BLaER1 (cell line): ENCODE results near the gene PDGFC.

Experiments
- H3K27ac ChIP-seq: shearing (Covaris generic); formaldehyde crosslinking; 2 replicates; pipeline ENCODE4 v1.8.1; 2022
- H3K27me3 ChIP-seq: shearing (Covaris generic); formaldehyde crosslinking; 2 replicates; pipeline ENCODE4 v1.8.1; 2022
- H3K36me3 ChIP-seq: shearing (Covaris generic); formaldehyde crosslinking; 2 replicates; pipeline ENCODE4 v1.8.1; 2022
- H3K4me1 ChIP-seq: shearing (Covaris generic); formaldehyde crosslinking; 2 replicates; pipeline ENCODE4 v1.8.1; 2022
- H3K4me2 ChIP-seq: shearing (Covaris generic); formaldehyde crosslinking; 2 replicates; pipeline ENCODE4 v1.8.1; 2022
- H3K4me3 ChIP-seq: shearing (Covaris generic); formaldehyde crosslinking; 2 replicates; pipeline ENCODE4 v1.8.1; 2022
- H3K9ac ChIP-seq: shearing (Covaris generic); formaldehyde crosslinking; 2 replicates; pipeline ENCODE4 v1.8.1; 2022
- H3K9me3 ChIP-seq: shearing (Covaris generic); formaldehyde crosslinking; 2 replicates; pipeline ENCODE4 v1.8.1; 2022
- H4K20me1 ChIP-seq: shearing (Covaris generic); formaldehyde crosslinking; 2 replicates; pipeline ENCODE4 v1.8.1; 2022
- Cebpa-rat ChIP-seq: shearing (Covaris generic); IDR thresholded peaks from 2 replicates; pipeline ENCODE4 v1.8.1; 2022

The PDGFC gene

DNA sequence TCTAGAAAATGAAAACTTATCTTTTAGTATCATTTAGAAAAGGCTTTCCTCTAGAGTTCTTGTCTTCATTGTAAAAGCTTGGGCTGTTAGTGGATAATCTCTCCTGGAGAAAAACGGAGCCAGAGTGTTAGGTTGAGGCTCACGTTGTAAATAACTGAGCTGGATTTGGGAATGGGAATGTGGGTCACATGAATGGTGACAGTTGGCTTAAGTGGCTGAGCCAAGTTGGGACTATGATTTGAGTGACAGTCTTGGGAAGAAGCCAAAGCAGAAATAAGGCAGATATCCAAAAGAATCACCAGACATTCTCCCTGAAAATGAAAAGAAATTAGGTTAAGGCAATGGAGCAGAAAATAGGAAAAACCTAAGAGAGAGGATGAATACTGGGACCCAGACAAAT lies 33.6 kb upstream of the PDGFC start:
- no peak overlapping the region for H3K9ac ChIP-seq
- no peak overlapping the region for H3K4me2 ChIP-seq
- H3K27ac ChIP-seq: no peak overlapping the region
- no peak for TF ChIP-seq Cebpa-rat
- no peak overlapping the region for H3K4me3 ChIP-seq
- H3K4me1 ChIP-seq: no peaks in the 10 kb centered on the region
- H3K27me3 ChIP-seq: no peaks in the 10 kb centered on the region
- H3K36me3 ChIP-seq: no peaks in the 10 kb centered on the region
- no peaks in the 10 kb centered on the region for H3K9me3 ChIP-seq
- H4K20me1 ChIP-seq: no peaks in the 10 kb centered on the region

DNA sequence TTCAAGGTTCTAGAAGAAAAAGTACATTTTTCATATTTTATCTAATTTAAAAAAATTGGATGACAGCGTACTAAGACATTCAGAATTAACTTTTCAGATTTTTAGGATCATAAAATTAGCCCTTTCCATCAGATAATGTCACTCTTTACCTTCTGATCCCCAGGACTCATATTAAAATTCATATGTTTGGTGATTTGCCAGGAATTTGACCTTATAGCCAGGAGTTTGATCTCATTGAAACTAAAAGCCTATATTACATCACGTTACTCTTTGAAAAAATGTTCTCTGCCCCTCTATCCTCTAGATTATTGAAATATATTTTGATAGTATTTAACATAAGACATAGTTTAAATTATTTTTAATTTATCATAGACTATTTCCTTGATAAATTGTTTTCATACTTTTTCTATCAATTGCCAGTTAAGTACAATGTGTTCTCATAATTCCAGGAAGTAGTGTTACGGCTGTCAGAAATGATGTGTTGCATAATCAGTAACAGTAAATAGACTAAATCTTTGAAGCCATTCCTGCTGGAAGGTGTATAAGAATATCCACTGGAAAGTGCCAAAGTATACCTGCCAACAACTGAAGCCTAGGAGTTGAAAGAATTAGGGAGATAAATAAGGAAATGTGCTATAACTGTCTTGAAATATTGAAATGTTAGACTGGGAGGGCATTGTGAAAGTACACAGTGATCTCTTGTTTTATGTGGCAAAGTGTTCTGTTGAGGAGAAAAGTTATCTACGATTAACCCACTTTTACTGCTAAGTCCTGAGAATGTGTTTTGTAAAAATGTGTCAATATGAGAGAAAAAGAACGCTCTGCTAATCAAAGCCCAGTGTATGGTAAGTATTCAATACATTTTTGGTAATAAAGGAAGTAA lies 32.9 kb upstream of the PDGFC start:
- Histone ChIP-seq H3K4me1 (no peaks in the 10 kb centered on the region), H4K20me1 (no peaks in the 10 kb centered on the region), H3K27me3 (no peaks in the 10 kb centered on the region), H3K9ac (no peak overlapping the region), H3K9me3 (no peaks in the 10 kb centered on the region), H3K36me3 (no peaks in the 10 kb centered on the region), H3K27ac (no peak overlapping the region), H3K4me2 (no peak overlapping the region), H3K4me3 (no peak overlapping the region)
- no peak for TF ChIP-seq Cebpa-rat

DNA sequence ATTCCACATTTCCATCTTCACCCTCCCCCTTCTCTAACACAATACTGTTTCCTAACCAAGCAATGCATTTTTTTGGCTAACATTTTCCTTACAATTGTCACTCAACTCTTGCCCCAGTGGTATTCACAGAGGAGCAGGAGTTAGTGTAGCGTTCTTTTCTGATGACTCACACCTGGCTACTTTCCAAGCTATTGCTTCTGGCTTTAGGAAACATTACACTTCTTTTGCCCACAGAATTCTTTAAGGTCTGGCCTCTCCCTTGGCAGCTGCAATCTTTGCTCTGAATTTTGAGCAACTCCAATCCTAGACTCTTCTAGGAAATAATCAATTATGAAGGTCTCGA lies 27.5 kb upstream of the PDGFC start:
- peaks cover 8% of the 10 kb centered on the region; the same call in 1 of the 2 replicates for H3K9me3 ChIP-seq
- no peaks in the 10 kb centered on the region for H3K36me3 ChIP-seq
- TF ChIP-seq Cebpa-rat: no peak

GRCh38 chr4:156998500-156999174 lies 27.0 kb upstream of the PDGFC start:
- Histone ChIP-seq H3K9me3 (peaks cover 8% of the 10 kb centered on the region; the same call in 1 of the 2 replicates), H3K9ac (no peak overlapping the region), H3K36me3 (no peaks in the 10 kb centered on the region), H3K4me2 (no peak overlapping the region), H3K4me3 (no peak overlapping the region), H3K27me3 (no peaks in the 10 kb centered on the region), H3K27ac (no peak overlapping the region), H4K20me1 (no peaks in the 10 kb centered on the region), H3K4me1 (no peaks in the 10 kb centered on the region)
- TF ChIP-seq Cebpa-rat: no peak

More for the DNA sequence above, 27.5 kb upstream of the PDGFC start:
- no peak overlapping the region for H3K9ac ChIP-seq
- no peaks in the 10 kb centered on the region for H4K20me1 ChIP-seq
- no peaks in the 10 kb centered on the region for H3K27me3 ChIP-seq
- no peak overlapping the region for H3K4me3 ChIP-seq
- no peak overlapping the region for H3K27ac ChIP-seq
- no peak overlapping the region for H3K4me2 ChIP-seq
- no peaks in the 10 kb centered on the region for H3K4me1 ChIP-seq

DNA sequence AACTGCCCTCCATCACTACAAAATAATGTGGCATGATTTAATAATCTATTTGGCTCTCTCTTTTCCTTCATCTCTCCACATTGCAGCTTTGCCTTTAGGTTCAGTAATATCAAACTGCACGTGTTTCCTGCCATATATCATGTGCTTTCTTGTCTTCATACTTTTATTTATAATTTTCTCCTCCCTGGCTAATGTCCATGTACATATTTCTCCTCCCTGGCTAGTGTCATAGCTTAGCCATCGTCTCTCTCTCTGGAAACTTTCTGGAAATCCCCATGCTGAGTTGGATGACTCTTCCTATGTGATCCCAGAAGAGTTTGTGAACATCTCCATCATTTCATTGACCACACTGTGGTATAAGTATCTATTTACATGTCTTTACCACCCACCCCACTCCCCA lies 21.3 kb upstream of the PDGFC start:
- Histone ChIP-seq H3K36me3 (no peaks in the 10 kb centered on the region), H3K27ac (no peak overlapping the region)
- TF ChIP-seq Cebpa-rat: no peak

GRCh38 chr4:156991161-156991560 lies 19.6 kb upstream of the PDGFC start:
- no peaks in the 10 kb centered on the region for H3K27me3 ChIP-seq
- no peaks in the 10 kb centered on the region for H4K20me1 ChIP-seq
- H3K4me3 ChIP-seq: no peak overlapping the region
- no peak for TF ChIP-seq Cebpa-rat
- no peak overlapping the region for H3K27ac ChIP-seq
- no peak overlapping the region for H3K4me2 ChIP-seq
- peaks cover 4% of the 10 kb centered on the region for H3K9me3 ChIP-seq
- no peak overlapping the region for H3K9ac ChIP-seq
- H3K4me1 ChIP-seq: no peaks in the 10 kb centered on the region
- H3K36me3 ChIP-seq: no peaks in the 10 kb centered on the region

More for the DNA sequence above, 21.3 kb upstream of the PDGFC start:
- H3K4me2 ChIP-seq: no peak overlapping the region
- no peak overlapping the region for H3K9ac ChIP-seq
- peaks cover 12% of the 10 kb centered on the region for H3K9me3 ChIP-seq
- no peaks in the 10 kb centered on the region for H4K20me1 ChIP-seq
- no peak overlapping the region for H3K4me3 ChIP-seq
- H3K4me1 ChIP-seq: no peaks in the 10 kb centered on the region
- no peaks in the 10 kb centered on the region for H3K27me3 ChIP-seq

DNA sequence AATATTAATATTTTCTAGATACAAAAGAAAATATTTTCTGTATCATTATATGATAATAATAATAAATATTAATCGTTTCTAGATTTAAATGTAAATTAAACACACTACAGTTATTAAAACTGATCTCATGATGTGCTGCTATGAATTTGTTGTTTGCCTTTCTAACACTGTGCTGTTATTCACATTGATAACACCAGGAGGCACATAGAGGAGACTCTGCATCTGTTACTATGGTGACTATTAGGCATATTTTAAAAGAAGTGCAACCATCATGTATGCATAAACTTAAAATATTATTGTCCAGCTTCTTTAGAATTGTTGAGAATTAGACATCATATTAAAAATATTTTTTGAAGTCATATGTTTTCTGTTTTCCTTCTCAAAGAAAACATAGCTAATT lies 11.8 kb upstream of the PDGFC start:
- Histone ChIP-seq H3K27ac (no peak overlapping the region), H3K4me3 (no peak overlapping the region), H3K36me3 (no peaks in the 10 kb centered on the region), H3K9me3 (no peaks in the 10 kb centered on the region), H3K9ac (no peak overlapping the region), H3K4me1 (no peaks in the 10 kb centered on the region), H3K4me2 (no peak overlapping the region), H4K20me1 (no peaks in the 10 kb centered on the region), H3K27me3 (no peaks in the 10 kb centered on the region)
- TF ChIP-seq Cebpa-rat: no peak

DNA sequence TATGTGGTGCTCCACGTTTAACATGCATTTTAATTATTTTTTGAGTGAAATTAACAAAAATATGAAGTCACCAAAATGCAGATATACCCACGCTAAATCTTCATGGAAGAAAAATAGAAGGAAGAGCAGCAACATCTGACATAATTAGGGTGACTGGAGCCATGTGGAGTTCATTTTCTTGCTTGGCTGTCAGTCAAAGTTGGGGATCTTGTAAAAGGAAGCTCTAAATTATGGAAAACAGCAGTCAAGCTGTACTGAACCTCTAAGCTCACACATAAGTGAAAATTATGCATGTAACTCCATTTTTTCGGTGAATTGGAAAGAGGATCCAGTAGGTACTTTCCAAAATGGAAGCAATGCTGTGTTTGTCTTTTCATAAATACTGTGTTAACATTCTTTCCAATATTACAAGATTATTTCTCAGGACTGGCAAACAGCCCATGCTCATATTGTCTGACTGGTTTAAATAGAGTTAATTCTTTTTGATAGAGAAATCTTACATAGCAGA lies 9.7 kb upstream of the PDGFC start:
- H3K4me3 ChIP-seq: no peak overlapping the region
- H4K20me1 ChIP-seq: no peaks in the 10 kb centered on the region
- H3K27me3 ChIP-seq: no peaks in the 10 kb centered on the region
- H3K36me3 ChIP-seq: no peaks in the 10 kb centered on the region
- no peak overlapping the region for H3K9ac ChIP-seq
- no peaks in the 10 kb centered on the region for H3K4me1 ChIP-seq
- H3K9me3 ChIP-seq: no peaks in the 10 kb centered on the region
- no peak overlapping the region for H3K27ac ChIP-seq
- H3K4me2 ChIP-seq: no peak overlapping the region
- TF ChIP-seq Cebpa-rat: no peak

DNA sequence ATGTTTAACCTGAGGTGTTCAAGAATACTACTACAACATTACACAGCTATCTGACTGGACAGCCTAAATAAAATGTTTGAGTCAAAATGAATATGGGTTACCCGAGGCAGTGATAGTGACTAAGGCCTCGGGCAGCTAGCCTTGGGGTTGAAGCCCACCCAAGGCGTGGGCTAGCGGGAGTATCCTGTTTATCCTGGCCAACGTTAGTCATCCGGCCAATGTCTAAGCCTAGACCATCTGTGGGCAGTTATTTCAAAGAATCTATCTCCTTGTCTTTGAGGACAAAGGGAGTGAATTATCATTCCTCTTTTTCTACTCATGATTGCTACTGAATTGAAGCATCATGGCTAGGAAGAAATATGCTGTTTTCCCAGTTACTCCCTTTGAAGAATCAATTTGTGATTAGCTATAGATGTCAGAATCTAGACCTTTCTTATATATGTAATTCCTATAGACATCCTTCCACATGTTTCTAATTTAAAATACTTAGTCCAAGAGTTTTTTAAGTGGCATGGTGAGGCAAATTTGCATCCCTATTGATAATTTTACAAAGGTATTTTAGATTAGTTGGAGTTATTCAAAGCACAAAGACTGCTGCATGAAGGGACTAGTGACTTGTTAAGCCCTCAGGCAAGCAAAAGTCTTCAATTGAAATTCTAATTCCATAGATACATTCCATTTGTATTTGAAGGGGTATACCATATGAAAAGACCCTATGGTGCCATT lies 6.0 kb upstream of the PDGFC start:
- Histone ChIP-seq H3K27ac (no peak overlapping the region), H3K36me3 (no peaks in the 10 kb centered on the region), H3K4me1 (no peaks in the 10 kb centered on the region), H3K4me2 (no peak overlapping the region), H3K9me3 (no peaks in the 10 kb centered on the region), H3K9ac (no peak overlapping the region), H3K27me3 (no peaks in the 10 kb centered on the region), H4K20me1 (no peaks in the 10 kb centered on the region), H3K4me3 (no peak overlapping the region)
- TF ChIP-seq Cebpa-rat: no peak

DNA sequence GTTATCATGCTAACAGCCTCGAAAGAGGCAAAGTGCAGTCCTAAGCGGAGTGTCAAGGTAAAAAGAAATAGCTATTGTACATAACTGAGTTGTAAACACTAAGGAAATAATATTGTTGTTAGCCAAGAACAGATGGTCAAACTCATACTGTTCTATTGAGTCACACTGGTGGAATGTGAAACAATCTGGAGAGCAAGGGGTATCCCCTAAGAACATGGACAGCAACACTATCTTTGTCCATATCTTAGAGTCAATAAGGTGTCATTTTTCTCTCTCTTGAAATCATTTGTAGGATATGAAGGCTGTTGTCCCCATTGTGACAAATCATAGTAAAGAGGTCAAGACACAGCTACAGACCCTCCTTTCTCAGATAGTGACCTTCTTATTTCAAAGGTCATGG lies 4.5 kb upstream of the PDGFC start:
- no peak overlapping the region for H3K27ac ChIP-seq
- H4K20me1 ChIP-seq: no peaks in the 10 kb centered on the region
- no peaks in the 10 kb centered on the region for H3K36me3 ChIP-seq
- no peak overlapping the region for H3K4me3 ChIP-seq
- H3K9ac ChIP-seq: no peak overlapping the region
- H3K27me3 ChIP-seq: no peaks in the 10 kb centered on the region
- H3K4me1 ChIP-seq: no peaks in the 10 kb centered on the region
- H3K4me2 ChIP-seq: no peak overlapping the region
- peaks cover 12% of the 10 kb centered on the region for H3K9me3 ChIP-seq
- no peak for TF ChIP-seq Cebpa-rat
